ENCODE data around the gene NLGN4Y.

The NLGN4Y gene

GRCh38 chrY:14824583-14824982 is 300.3 kb downstream of the NLGN4Y start:
- no peak overlapping the region for H3K4me3 ChIP-seq (ENCODE audit: low read depth, low read length)
- TF ChIP-seq, protein P1, sequence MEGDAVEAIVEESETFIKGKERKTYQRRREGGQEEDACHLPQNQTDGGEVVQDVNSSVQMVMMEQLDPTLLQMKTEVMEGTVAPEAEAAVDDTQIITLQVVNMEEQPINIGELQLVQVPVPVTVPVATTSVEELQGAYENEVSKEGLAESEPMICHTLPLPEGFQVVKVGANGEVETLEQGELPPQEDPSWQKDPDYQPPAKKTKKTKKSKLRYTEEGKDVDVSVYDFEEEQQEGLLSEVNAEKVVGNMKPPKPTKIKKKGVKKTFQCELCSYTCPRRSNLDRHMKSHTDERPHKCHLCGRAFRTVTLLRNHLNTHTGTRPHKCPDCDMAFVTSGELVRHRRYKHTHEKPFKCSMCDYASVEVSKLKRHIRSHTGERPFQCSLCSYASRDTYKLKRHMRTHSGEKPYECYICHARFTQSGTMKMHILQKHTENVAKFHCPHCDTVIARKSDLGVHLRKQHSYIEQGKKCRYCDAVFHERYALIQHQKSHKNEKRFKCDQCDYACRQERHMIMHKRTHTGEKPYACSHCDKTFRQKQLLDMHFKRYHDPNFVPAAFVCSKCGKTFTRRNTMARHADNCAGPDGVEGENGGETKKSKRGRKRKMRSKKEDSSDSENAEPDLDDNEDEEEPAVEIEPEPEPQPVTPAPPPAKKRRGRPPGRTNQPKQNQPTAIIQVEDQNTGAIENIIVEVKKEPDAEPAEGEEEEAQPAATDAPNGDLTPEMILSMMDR (IDR thresholded peaks at IDR 0.05; ENCODE audit: low read depth, low read length) = no peak

GRCh38 chrY:14825728-14826127 is 301.4 kb downstream of the NLGN4Y start:
- TF ChIP-seq, protein P1 (IDR thresholded peaks at IDR 0.05; ENCODE audit: low read depth, low read length) = no peak
- no peak overlapping the region for H3K4me3 ChIP-seq (ENCODE audit: low read depth, low read length)

- TF ChIP-seq, protein P1 (IDR thresholded peaks at IDR 0.05; ENCODE audit: low read depth, low read length) = no peak
- H3K4me3 ChIP-seq (ENCODE audit: low read depth, low read length) = no peak overlapping the region
These were observed 304.2 kb downstream of the NLGN4Y start for GRCh38 chrY:14828531-14828930.

DNA sequence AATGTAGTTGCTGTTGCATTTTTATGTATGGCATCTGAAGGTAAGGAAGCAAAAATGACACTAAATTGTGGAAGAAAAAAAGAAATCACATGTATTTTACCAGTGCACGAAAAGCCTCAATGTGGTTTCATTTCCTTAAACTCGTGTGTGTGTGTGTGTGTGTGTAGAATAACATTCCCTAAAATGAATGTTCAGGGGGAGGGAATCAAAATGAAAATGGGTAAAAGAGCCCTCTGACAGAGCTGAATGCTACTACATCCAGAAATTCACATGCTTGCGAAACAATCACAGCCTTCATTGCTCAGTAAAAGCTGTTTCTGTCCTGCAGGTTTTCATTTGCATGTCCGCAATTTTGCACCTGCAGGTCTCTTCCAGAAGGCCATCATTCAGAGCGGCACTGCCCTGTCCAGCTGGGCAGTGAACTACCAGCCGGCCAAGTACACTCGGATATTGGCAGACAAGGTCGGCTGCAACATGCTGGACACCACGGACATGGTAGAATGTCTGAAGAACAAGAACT is 305.1 kb downstream of the NLGN4Y start:
- H3K4me3 ChIP-seq (ENCODE audit: low read depth, low read length) = no peak overlapping the region
- TF ChIP-seq, protein P1 (IDR thresholded peaks at IDR 0.05; ENCODE audit: low read depth, low read length) = no peak

GRCh38 chrY:14834103-14835060 is 310.1 kb downstream of the NLGN4Y start:
- TF ChIP-seq, protein P1 (IDR thresholded peaks at IDR 0.05; ENCODE audit: low read depth, low read length) = no peak
- no peak overlapping the region for H3K4me3 ChIP-seq (ENCODE audit: low read depth, low read length)

DNA sequence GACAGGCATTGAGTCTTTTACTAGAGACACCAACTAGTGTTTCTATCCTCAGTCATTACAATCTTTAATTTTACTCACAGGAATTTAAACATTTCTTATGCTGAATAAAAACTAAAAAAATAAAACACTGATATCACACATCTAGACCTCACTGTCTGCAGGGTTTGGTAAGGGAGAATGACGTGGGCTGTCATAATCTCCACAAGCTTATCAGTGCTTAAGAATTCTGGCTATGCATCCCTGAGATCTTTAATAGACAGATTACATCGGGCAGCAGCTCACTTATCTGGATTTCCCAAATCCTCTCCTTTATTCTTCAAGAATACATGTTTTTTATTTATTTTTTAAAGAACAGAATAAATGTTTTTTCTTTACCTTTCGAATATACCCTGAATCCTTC is 313.1 kb downstream of the NLGN4Y start:
- TF ChIP-seq, protein P1 (IDR thresholded peaks at IDR 0.05; ENCODE audit: low read depth, low read length) = no peak

GRCh38 chrY:14850734-14851133 is 326.4 kb downstream of the NLGN4Y start:
- no peak overlapping the region for H3K4me3 ChIP-seq (ENCODE audit: low read depth, low read length)
- TF ChIP-seq, protein P1 (IDR thresholded peaks at IDR 0.05; ENCODE audit: low read depth, low read length) = no peak

More for the DNA sequence above, 313.1 kb downstream of the NLGN4Y start:
- no peak overlapping the region for H3K4me3 ChIP-seq (ENCODE audit: low read depth, low read length)

Data from WI38 (cell line).